CD8-positive, alpha-beta memory T cell (primary cell): ENCODE data around the gene DUSP21. TPM values are rescaled to one million over a fixed set of nuclear protein-coding genes. Genes with fewer than 3 reads are reported as not detected.
A peak's percentile ranks its signal among the peaks of the same experiment; 100 is the strongest.
"Not testable (repeated sequence)": the region's sequence is repeated elsewhere in the genome, so short reads cannot be mapped to it uniquely, and the experiment has no call there.

Experiments used
- CTCF ChIA-PET: fragments of 350-600 bp; sonication (Branson Sonifier 250); formaldehyde crosslinking; loops from one replicate; lab custom pipeline; 2021; ENCODE audit warnings: antibody characterized with exemption; lab: Charles Lee
- POLR2A ChIA-PET: fragments of 350-600 bp; sonication (Branson Sonifier 250); formaldehyde crosslinking; loops from one replicate; lab custom pipeline; 2021; ENCODE audit warnings: antibody characterized with exemption; lab: Charles Lee
- DNase-seq, 5 donors: peaks; one replicate each; pipeline versions ENCODE4 v3.0.0 to v3.0.0-alpha.2; 2020 to 2022; ENCODE audit warnings: mixed read lengths in 1 of 5
- H3K27ac ChIP-seq: one replicate; pipeline ENCODE4 v1.7.0; 2013; ENCODE audit warnings: low read depth, mild to moderate bottlenecking, low read length, moderate library complexity
- H3K27me3 ChIP-seq: 2 replicates; pipeline ENCODE4 v1.7.0; 2013; ENCODE audit warnings: low read length, mild to moderate bottlenecking; ENCODE audit not compliant: insufficient read depth, poor library complexity, severe bottlenecking
- H3K36me3 ChIP-seq: 2 replicates; pipeline ENCODE4 v1.7.0; 2013; ENCODE audit warnings: mild to moderate bottlenecking, low read length, moderate library complexity; ENCODE audit not compliant: insufficient read depth
- H3K4me1 ChIP-seq: 2 replicates; pipeline ENCODE4 v1.7.0; 2013; ENCODE audit warnings: mild to moderate bottlenecking, low read length, moderate library complexity; ENCODE audit not compliant: insufficient read depth
- H3K4me3 ChIP-seq: 2 replicates; pipeline ENCODE4 v1.7.0; 2013; ENCODE audit warnings: mild to moderate bottlenecking, low read length
- H3K9me3 ChIP-seq: 2 replicates; pipeline ENCODE4 v1.7.0; 2013; ENCODE audit warnings: mild to moderate bottlenecking, low read length
- H3K27ac Mint-ChIP-seq, 8 donors: one replicate each; pipeline ENCODE4 v1.8.0; 2020 to 2021; ENCODE audit warnings: mixed read lengths in 8 of 8, mild to moderate bottlenecking in 6 of 8, inconsistent platforms in 3 of 8, moderate library complexity in 3 of 8
- H3K27me3 Mint-ChIP-seq, 2 donors: one replicate each; pipeline ENCODE4 v1.8.0; 2020 to 2021; ENCODE audit warnings: mixed read lengths in 2 of 2, mild to moderate bottlenecking in 1 of 2, moderate library complexity in 1 of 2
- H3K36me3 Mint-ChIP-seq, 3 donors: one replicate each; pipeline ENCODE4 v1.8.0; 2020 to 2021; ENCODE audit warnings: mixed read lengths in 3 of 3, inconsistent platforms in 1 of 3, mild to moderate bottlenecking in 1 of 3
- H3K4me1 Mint-ChIP-seq, 3 donors: one replicate each; pipeline ENCODE4 v1.8.0; 2020 to 2021; ENCODE audit warnings: mixed read lengths in 3 of 3, inconsistent platforms in 1 of 3, mild to moderate bottlenecking in 1 of 3
- H3K4me3 Mint-ChIP-seq, 7 donors: one replicate each; pipeline ENCODE4 v1.8.0; 2020 to 2021; ENCODE audit warnings: mixed read lengths in 7 of 7, mild to moderate bottlenecking in 6 of 7, moderate library complexity in 4 of 7, inconsistent platforms in 2 of 7
- H3K9me3 Mint-ChIP-seq, 5 donors: one replicate each; pipeline ENCODE4 v1.8.0; 2020 to 2022; ENCODE audit warnings: mixed read lengths in 5 of 5, mild to moderate bottlenecking in 3 of 5, moderate library complexity in 2 of 5, inconsistent platforms in 1 of 5
- polyA plus RNA-seq: library from polyadenylated mRNA; unstranded; fragments of 300-500 nt; fragmentation: Illumina TruSeq; gene quantifications from one replicate; pipeline ENCODE4 v1.2.3, GENCODE V29; 2021
- total RNA-seq, 2 experiments: library from RNA; stranded (reverse); gene quantifications; one replicate each; pipeline ENCODE4 v1.2.3, GENCODE V29; 2021

Gene DUSP21
- total and polyA plus RNA-seq, 3 experiments from 2014 or later = not detected

- Histone ChIP-seq H3K27ac (no peak overlapping the region), H3K4me1 (peaks cover 15% of the 10 kb centered on the region), H3K9me3 (no peaks in the 10 kb centered on the region), H3K36me3 (no peaks in the 10 kb centered on the region), H3K27me3 (no peaks in the 10 kb centered on the region), H3K4me3 (no peak overlapping the region)
- ChIA-PET CTCF (no interaction called here), POLR2A (no interaction called here)
- Mint-ChIP-seq H3K27me3 (no peaks in the 10 kb centered on the region), H3K27ac (peak overlapping the region in 2 of 8 donors; percentile 42 to 60), H3K4me1 (peaks cover 61 to 74% (median 62%) of the 10 kb centered on the region in 3 donors), H3K9me3 (no peaks in the 10 kb centered on the region), H3K4me3 (peak overlapping the region in 4 of 7 donors; percentile 37 to 61 (median 48)), H3K36me3 (peaks cover 0 to 6% (median 0%) of the 10 kb centered on the region in 3 donors)
- no peak for DNase-seq
Observed at GRCh38 chrX:44876767-44877166, 32.9 kb downstream of the DUSP21 start.

DNA sequence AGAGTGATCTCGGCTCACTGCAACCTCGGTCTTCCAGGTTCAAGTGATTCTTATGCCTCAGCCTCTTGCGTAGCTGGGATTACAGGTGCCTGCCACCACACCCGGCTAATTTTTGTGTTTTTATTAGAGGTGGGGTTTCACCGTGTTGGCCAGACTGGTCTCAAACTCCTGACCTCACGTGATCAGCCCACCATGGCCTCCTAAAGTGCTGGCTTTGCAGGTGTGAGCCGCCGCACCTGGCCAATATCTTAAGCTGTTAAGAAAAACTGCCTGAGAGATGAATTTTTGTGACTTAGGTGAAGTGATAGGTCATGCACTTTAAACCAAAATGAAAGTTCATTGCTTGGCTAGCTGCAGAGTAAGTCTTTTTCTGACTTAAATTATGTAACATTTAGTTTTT lies 35.0 kb downstream of the DUSP21 start:
- Mint-ChIP-seq H3K9me3 (no peaks in the 10 kb centered on the region), H3K4me1 (peaks cover 75 to 88% (median 76%) of the 10 kb centered on the region in 3 donors), H3K36me3 (peaks cover 0 to 5% (median 0%) of the 10 kb centered on the region in 3 donors), H3K4me3 (peak overlapping the region in 2 of 7 donors; percentile 32 to 82), H3K27me3 (no peaks in the 10 kb centered on the region), H3K27ac (no peak overlapping the region)
- Histone ChIP-seq H3K9me3 (no peaks in the 10 kb centered on the region), H3K27ac (no peak overlapping the region), H3K4me1 (peaks cover 17% of the 10 kb centered on the region), H3K4me3 (no peak overlapping the region), H3K27me3 (no peaks in the 10 kb centered on the region), H3K36me3 (no peaks in the 10 kb centered on the region)
- no peak for DNase-seq
- POLR2A ChIA-PET = no interaction called here
- CTCF ChIA-PET = no interaction called here

DNA sequence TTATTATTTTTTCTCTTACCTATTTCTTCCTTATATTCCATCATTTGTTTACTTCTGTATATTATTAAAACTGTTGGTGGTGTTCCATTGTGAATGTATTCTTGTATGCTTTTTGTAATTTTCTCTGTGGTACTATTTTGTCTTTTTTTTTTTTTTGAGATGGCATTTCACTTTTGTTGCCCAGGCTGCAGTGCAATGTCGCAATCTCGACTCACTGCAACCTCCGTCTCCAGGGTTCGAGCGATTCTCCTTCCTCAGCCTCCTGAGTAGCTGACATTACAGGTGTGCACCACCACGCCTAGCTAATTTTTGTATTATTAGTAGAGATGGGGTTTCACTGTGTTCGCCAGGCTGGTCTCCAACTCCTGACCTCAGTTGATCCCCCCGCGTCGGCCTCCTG lies 37.7 kb downstream of the DUSP21 start:
- ChIA-PET CTCF (no interaction called here), POLR2A (no interaction called here)
- no peaks in the 10 kb centered on the region for H3K9me3 Mint-ChIP-seq
- H3K36me3 Mint-ChIP-seq = no peaks in the 10 kb centered on the region
- H3K4me1 ChIP-seq = peaks cover 27% of the 10 kb centered on the region
- no peak overlapping the region for H3K27ac ChIP-seq
- H3K27me3 Mint-ChIP-seq = no peaks in the 10 kb centered on the region
- DNase-seq = no peak
- H3K9me3 ChIP-seq = no peaks in the 10 kb centered on the region
- H3K4me3 Mint-ChIP-seq = peak overlapping the region in 2 of 7 donors; percentile 45 to 54
- no peaks in the 10 kb centered on the region for H3K27me3 ChIP-seq
- no peaks in the 10 kb centered on the region for H3K36me3 ChIP-seq
- H3K4me3 ChIP-seq = no peak overlapping the region
- peaks cover 73 to 96% (median 81%) of the 10 kb centered on the region in 3 donors for H3K4me1 Mint-ChIP-seq
- H3K27ac Mint-ChIP-seq = peak overlapping the region in 1 of 8 donors; percentile 42

DNA sequence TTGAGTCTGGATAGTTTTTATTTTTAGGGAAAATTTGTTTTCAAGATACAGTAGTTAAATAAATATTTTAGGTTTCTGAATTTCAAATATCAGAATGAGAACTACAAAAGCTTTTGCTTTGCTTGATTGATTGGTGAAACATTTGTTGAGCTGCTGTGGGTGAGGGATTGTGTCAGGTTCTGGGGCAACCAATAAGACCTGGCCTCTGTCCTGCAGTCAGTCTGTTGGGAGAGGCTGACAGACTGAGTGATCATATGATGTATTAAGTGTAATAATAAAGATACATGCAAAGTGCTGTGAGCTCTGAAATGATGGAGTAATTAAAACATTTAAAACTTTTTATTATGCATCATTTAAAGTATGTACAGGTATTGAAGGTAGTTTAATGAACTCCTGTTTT lies 38.8 kb downstream of the DUSP21 start:
- Histone ChIP-seq H3K27ac (no peak overlapping the region), H3K27me3 (no peaks in the 10 kb centered on the region), H3K9me3 (no peaks in the 10 kb centered on the region), H3K4me1 (peaks cover 21% of the 10 kb centered on the region), H3K4me3 (no peak overlapping the region), H3K36me3 (no peaks in the 10 kb centered on the region)
- no peaks in the 10 kb centered on the region for H3K36me3 Mint-ChIP-seq
- ChIA-PET POLR2A (no interaction called here), CTCF (no interaction called here)
- DNase-seq = no peak
- peak overlapping the region in 3 of 7 donors; percentile 12 to 41 (median 23) for H3K4me3 Mint-ChIP-seq
- peaks cover 69 to 93% (median 79%) of the 10 kb centered on the region in 3 donors for H3K4me1 Mint-ChIP-seq
- H3K9me3 Mint-ChIP-seq = no peaks in the 10 kb centered on the region
- peak overlapping the region in 1 of 8 donors; percentile 29 for H3K27ac Mint-ChIP-seq
- H3K27me3 Mint-ChIP-seq = no peaks in the 10 kb centered on the region

DNA sequence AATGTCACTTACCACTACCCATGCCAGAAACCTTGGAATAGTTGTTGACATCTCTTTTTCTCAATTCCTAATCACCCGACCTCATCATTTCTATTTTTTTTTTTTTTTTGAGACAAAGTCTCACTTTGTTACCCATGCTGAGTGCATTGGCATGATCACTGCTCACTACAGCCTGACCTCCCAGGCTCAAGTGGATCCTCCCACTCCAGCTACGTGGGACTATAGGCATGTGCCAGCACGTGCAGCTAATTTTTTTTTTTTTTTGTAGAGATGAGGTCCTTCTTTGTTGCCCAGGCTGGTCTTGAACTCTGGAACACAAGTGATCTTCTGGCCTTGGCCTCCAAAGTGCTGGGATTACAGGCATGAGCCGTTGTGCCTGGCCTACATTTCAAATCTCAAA lies 41.1 kb downstream of the DUSP21 start:
- H3K27ac ChIP-seq = no peak overlapping the region
- H3K4me1 Mint-ChIP-seq = peaks cover 73 to 93% (median 80%) of the 10 kb centered on the region in 3 donors
- POLR2A ChIA-PET = no interaction called here
- H3K36me3 Mint-ChIP-seq = no peaks in the 10 kb centered on the region
- no peak for DNase-seq
- CTCF ChIA-PET = no interaction called here
- no peaks in the 10 kb centered on the region for H3K27me3 ChIP-seq
- no peaks in the 10 kb centered on the region for H3K27me3 Mint-ChIP-seq
- no peaks in the 10 kb centered on the region for H3K36me3 ChIP-seq
- H3K4me1 ChIP-seq = peaks cover 23% of the 10 kb centered on the region
- H3K9me3 ChIP-seq = no peaks in the 10 kb centered on the region
- H3K9me3 Mint-ChIP-seq = no peaks in the 10 kb centered on the region
- H3K4me3 ChIP-seq = no peak overlapping the region
- H3K4me3 Mint-ChIP-seq = peak overlapping the region in 1 of 7 donors; percentile 5
- peak overlapping the region in 1 of 8 donors; percentile 50 for H3K27ac Mint-ChIP-seq

- peaks cover 11% of the 10 kb centered on the region for H3K4me1 ChIP-seq
- Mint-ChIP-seq H3K4me1 (peaks cover 68 to 87% (median 72%) of the 10 kb centered on the region in 3 donors), H3K27ac (peak overlapping the region in 4 of 8 donors; percentile 6 to 91 (median 32)), H3K4me3 (peak overlapping the region in 6 of 7 donors; percentile 1 to 40 (median 25)), H3K27me3 (no peaks in the 10 kb centered on the region), H3K9me3 (peaks cover 0 to 5% (median 0%) of the 10 kb centered on the region in 5 donors), H3K36me3 (peaks cover 0 to 8% (median 2%) of the 10 kb centered on the region in 3 donors)
- no peaks in the 10 kb centered on the region for H3K27me3 ChIP-seq
- no peak overlapping the region for H3K4me3 ChIP-seq
- ChIA-PET POLR2A (no interaction called here), CTCF (no interaction called here)
- no peak overlapping the region for H3K27ac ChIP-seq
- H3K36me3 ChIP-seq = no peaks in the 10 kb centered on the region
- DNase-seq = no peak
- no peaks in the 10 kb centered on the region for H3K9me3 ChIP-seq
Observed at GRCh38 chrX:44889824-44890223, 46.0 kb downstream of the DUSP21 start.

DNA sequence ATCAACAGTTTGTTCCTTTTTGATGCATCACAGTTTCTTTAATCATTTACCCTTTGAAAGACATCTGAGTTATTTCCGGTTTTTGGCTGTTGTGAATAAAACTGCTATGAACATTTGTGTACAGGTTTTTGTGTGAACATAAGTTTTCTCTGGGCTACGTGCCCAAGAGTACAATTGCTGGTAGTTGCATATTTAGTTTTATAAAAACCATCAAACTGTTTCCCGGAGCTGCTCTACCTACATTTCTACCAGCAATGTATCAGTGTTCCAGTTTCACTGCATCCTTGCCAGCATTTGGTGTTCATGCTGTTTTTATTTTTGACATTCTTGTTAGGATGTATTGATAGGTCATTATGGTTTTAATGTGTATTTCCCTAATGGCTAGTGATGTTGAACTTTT lies 46.4 kb downstream of the DUSP21 start:
- ChIA-PET POLR2A (no interaction called here), CTCF (no interaction called here)
- H3K4me3 Mint-ChIP-seq = peak overlapping the region in 6 of 7 donors; percentile 1 to 40 (median 25)
- no peaks in the 10 kb centered on the region for H3K27me3 ChIP-seq
- peaks cover 7% of the 10 kb centered on the region for H3K4me1 ChIP-seq
- no peaks in the 10 kb centered on the region for H3K27me3 Mint-ChIP-seq
- peaks cover 0 to 5% (median 2%) of the 10 kb centered on the region in 5 donors for H3K9me3 Mint-ChIP-seq
- H3K4me1 Mint-ChIP-seq = peaks cover 64 to 84% (median 68%) of the 10 kb centered on the region in 3 donors
- DNase-seq = no peak
- no peaks in the 10 kb centered on the region for H3K36me3 ChIP-seq
- no peak overlapping the region for H3K27ac ChIP-seq
- no peaks in the 10 kb centered on the region for H3K9me3 ChIP-seq
- peak overlapping the region in 2 of 8 donors; percentile 6 to 91 for H3K27ac Mint-ChIP-seq
- peaks cover 0 to 8% (median 2%) of the 10 kb centered on the region in 3 donors for H3K36me3 Mint-ChIP-seq
- H3K4me3 ChIP-seq = no peak overlapping the region

- Mint-ChIP-seq H3K4me1 (peaks cover 66 to 84% (median 68%) of the 10 kb centered on the region in 3 donors), H3K4me3 (peak overlapping the region in 2 of 7 donors; percentile 19 to 44), H3K36me3 (peaks cover 2 to 12% (median 2%) of the 10 kb centered on the region in 3 donors)
- H3K27me3 Mint-ChIP-seq, H3K36me3 ChIP-seq, H3K9me3 Mint-ChIP-seq, H3K27ac Mint-ChIP-seq, H3K4me3 ChIP-seq, H3K4me1 ChIP-seq, DNase-seq, CTCF ChIA-PET, H3K9me3 ChIP-seq, POLR2A ChIA-PET, H3K27ac ChIP-seq, H3K27me3 ChIP-seq: not testable (repeated sequence)
Observed at GRCh38 chrX:44890687-44891086, 46.9 kb downstream of the DUSP21 start.
